WTC11 (cell line): Measurements from ENCODE around the gene PTPRK.

Experiments
- CTCF ChIP-seq: fragments of 200-600 bp; IDR thresholded peaks from 2 replicates; pipeline ENCODE4 v1.8.0; 2022; ENCODE audit warnings: antibody characterized with exemption
- IRF2 ChIP-seq: sonication (generic); formaldehyde crosslinking; IDR thresholded peaks from 2 replicates; pipeline ENCODE4 v1.8.0; 2022; ENCODE audit warnings: low read depth, missing genetic modification reagents, borderline replicate concordance
- TP53 ChIP-seq: sonication (generic); formaldehyde crosslinking; IDR thresholded peaks from 2 replicates; pipeline ENCODE4 v1.8.1; 2023; ENCODE audit warnings: mild to moderate bottlenecking, missing genetic modification reagents

GRCh38 chr6:128302942-128303341 lies 217.5 kb downstream of the PTPRK start:
- no peak for TF ChIP-seq CTCF
- TF ChIP-seq TP53, result no peak
- no peak for TF ChIP-seq IRF2
